Stimulated activated CD4-positive, alpha-beta T cell treated with anti-CD3 and anti-CD28 coated beads, Interleukin-4, amount 100 ng/mL, for 24 hours (primary cell): ENCODE data around the gene MYOZ2.
"Not testable (repeated sequence)": the region's sequence is repeated elsewhere in the genome, so short reads cannot be mapped to it uniquely, and the experiment has no call there.

Experiments used
- DNase-seq: peaks from one replicate; pipeline ENCODE4 v3.0.0-alpha.2; 2020

Gene MYOZ2

DNA sequence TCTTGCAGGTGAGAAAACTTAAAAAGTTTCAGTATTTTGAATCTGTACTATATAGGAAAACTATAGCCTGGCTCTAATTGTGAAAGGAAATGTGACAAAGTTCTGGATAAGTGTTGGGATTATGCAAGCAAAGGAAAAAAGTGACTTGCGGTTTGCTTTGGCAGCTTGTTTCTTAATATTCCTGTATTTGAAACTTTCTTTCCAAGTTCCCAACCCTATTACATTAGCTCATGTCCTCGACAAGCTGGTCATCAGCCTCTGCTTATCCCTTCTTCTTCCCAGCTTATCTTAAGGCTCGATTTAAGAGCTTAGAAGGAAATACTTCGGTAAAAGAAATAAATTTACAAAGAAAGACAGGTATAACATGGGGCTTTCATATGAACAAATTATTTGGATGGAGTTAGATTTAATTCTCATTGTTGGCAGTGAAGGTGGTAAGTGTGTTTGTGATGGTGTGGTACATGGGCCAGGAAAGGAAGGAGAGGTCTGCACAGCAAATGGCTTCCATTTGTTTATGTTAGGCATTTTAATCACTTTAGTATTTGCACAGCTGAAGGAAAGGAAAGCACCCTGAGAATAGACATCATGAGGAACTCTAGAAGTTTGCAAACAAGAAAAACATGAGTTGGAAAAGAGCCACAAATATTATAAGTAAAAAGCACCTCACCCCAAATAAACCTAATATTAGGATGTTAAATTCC is 5.1 kb upstream of the MYOZ2 start:
- DNase-seq = no peak

DNA sequence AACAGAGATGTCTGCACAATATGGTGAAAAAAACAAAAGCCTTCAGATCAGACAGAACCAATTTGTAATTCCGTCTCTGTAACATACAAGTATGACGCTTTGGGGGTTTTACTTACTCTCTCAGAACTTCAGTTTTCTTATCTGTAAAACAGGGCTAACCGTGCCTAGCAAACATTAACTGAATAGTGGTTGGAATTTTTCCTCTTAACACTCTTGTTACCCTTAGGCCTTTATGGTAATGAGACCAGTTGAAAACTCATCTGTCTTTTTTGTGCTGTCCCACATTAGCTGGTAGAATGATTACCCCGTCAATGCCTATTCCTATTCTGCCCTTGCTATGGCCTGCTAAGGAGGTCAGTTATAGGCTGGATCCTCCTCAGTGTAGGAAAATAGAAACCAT is 4.5 kb upstream of the MYOZ2 start:
- no peak for DNase-seq

DNA sequence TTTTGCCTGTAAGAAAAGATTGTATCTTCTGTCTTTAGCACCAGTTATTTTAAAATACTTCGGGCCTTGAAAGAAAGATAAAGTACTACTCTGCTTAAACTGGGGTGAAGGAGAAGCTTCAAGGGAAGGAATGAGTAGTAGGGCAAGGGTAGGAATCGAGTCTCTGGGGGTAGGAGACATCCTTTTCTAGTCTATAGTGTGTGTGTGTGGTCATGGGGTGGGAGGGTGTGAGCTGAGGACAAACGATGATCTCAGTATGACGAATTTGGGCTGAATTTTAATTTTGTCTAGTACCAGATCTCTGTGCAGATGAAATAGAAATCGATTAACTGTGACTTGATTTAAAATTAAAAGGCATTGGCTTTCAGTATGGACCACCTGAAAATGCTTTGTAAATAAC is 3.3 kb upstream of the MYOZ2 start:
- DNase-seq = no peak

DNA sequence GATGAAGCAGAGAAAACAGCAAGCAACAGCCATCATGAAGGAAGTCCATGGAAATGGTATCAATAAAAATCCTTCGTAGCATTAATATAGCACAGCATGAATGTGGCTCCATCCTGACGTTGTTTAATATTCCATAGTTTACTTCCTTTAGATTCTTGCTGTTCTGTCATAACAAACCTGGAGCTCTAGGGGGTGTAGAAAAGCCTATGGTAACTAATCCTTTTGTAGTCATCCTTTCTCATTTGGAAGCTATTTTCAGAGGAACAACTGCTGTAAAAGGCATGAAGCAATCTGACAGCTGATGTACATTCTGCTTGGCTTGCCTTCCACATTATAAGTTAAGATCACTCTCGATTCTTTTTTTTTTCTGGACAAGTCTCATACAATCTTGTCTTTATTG is 914 bp downstream of the MYOZ2 start:
- DNase-seq = no peak

DNA sequence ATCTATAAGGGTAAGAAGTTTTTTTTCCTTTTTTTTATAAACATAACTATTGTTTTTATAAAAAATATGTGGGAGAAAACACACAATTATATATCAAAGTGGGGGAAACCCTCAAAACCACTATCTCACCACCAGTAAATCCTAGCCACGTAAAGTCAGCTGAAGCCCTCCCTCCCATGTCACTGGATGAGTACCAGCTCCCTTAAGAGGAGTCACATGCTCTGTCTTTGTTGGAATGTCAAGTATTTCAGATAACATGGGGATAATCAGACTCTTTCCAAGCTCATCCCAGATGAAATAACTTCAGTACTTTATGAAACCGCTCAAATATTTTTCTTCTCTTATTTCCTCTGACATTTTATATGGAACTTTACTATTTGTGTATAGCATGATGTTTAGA is 2.4 kb downstream of the MYOZ2 start:
- DNase-seq = no peak

DNA sequence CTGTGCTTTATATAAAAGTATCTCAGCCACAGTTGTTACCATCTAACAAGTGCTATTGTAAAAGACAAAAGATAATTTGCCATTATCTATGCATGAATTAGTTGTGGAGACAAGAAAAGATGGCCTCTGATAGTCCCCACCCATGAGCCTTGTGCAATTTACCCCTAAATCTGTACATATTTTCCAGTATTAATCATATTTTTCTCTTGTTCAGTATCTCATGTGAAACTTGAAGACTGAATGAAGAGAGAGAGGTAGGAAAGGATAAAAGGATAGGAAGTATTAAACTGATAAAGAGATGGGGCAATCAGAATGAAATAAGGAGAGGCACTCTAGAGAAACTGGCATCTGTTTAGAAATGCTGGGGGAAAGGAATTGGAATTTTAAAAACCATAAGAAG is 3.7 kb downstream of the MYOZ2 start:
- no peak for DNase-seq

DNA sequence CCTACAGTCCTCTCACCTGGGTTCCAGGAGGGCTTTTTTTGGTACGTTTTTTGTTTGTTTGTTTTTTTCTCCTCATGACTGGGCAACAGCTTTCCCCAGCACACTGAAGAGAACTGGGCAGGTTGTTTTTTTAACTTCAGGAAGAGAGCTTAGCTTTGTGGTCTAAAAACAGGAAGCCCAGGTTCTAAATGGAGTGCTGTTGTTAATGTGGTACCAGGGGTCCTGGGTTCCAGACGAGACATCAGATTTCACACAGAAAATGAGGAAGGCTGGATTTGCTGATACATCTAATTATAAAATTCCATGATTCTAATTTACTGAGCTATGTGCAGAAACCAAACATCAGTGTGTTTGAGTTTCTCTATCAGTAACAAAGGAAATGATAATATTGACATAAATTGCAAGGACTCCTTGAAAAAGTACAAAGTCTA is 4.2 kb downstream of the MYOZ2 start:
- no peak for DNase-seq

DNA sequence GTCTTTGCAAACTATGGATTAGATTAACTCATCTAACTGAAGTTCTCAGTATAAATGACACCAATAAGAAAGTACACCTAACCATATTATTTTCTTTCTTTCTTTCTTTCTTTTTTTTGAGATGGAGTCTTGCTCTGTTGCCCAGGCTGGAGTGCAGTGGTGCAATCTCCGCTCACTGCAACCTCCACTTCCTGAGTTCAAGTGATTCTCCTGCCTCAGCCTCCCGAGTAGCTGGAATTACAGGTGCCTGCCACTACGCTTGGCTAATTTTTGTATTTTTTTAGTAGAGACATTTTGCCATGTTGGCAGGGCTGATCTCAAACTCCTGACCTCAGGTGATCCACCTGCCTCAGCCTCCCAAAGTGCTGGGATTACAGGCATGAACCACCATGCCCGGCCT is 5.7 kb downstream of the MYOZ2 start:
- not testable (repeated sequence) for DNase-seq

DNA sequence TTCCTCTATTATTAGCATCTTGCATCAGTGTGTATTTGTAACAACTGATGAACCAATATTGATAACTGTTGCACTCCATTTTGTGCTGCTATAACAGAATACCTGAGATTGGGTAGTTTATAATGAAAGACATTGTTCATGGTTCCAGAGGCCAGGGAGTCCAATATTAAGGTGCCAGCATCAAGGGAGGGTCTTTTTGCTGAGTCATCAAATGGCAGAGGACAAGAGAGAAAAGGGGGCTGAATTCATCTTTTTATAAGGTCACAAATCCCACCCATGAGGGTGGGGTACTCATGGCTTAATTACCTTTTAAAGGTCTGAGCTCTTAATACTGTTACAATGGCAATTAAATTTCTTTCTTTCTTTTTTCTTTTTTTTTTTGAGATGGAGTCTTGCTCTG is 7.2 kb downstream of the MYOZ2 start:
- DNase-seq = no peak

DNA sequence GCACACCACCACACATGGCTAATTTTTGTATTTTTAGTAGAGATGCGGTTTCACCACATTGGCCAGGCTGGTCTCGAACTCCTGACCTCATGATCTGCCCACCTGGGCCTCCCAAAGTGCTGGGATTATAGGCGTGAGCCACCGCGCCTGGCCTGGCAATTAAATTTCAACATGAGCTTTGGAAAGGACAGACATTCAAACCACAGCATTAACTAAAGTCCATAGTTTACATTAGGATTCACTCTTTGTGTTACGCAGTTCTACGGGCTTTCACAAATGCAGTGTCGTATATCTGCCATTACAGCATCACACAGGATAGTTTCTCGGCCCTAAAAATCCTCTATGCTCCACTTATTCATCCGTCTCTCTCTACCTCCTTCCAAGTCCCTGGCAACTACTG is 7.7 kb downstream of the MYOZ2 start:
- not testable (repeated sequence) for DNase-seq

DNA sequence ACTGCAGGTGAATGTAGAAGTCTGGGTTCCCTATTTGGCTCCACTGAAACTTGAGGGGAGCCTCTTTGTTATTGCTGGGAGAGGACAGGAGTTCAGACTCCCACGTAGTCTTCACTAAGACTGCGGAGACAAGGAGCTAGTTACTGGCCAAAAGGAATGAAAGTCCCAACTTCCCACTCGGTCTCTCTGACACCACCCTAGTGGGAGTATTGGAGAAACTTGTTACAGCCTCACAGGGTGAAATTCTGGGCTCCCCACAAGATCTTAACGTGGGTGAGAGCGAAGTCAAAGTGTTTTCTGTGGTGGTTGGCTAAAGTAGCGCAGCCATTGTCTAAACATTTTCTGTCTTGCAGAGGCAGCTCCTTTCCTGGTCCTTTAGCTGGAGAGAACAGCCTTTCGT is 13.5 kb downstream of the MYOZ2 start:
- no peak for DNase-seq

DNA sequence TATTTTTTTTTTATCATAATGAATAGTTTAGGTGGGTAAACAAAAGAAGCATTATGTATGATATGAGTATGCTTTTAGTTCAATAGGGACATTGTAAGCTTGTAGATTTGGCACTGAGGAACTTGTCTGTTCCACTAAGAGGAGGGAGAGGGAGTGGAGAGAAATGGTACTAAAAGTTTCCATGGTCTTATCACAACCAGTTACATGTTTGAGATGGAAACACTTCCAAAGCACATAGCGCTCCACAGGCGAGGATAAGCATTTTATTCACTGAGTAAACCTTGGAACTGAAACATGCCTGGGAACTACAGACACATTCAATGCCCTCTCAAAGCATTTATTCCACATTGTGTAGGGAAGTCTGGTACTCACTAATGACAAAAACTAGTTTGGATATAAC is 15.5 kb downstream of the MYOZ2 start:
- DNase-seq = no peak

DNA sequence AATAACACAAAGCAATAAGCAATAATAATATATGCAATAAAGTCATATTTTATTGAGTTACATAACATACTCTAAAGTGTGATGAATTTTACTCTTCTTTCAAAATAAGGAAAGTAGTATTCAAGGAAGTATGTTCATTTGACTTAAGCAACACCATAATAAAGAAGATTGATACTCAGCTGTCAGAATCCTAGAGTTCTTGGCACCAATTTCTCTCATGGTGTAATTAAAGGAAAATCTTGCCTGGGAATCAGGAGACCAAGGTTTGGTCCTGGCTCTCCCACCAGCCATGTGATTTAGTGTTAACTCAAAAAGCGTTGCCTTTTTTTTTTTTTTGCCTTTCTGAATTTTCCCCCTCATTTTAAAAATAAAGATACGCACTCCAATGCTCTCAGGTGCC is 17.1 kb downstream of the MYOZ2 start:
- no peak for DNase-seq

DNA sequence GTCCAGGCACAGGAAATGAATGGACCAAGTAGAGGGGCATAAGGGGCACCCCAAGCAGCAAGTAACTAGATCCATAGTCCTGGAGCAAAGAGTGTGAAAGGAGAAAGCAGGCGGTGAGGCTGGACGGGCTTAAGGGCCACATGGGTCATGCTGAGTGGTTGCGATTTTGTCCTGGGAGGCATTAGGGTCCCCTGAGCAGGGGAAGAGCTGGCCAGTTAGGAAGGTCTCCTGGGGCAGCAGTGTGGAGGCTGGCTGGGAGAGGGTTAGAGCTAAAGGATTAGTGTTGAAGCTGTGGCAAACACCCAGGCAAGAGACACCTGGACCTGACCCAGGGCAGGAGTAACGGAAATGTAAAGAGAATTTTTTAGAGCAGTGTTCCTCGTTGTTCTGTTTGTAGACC is 26.5 kb downstream of the MYOZ2 start:
- no peak for DNase-seq

DNA sequence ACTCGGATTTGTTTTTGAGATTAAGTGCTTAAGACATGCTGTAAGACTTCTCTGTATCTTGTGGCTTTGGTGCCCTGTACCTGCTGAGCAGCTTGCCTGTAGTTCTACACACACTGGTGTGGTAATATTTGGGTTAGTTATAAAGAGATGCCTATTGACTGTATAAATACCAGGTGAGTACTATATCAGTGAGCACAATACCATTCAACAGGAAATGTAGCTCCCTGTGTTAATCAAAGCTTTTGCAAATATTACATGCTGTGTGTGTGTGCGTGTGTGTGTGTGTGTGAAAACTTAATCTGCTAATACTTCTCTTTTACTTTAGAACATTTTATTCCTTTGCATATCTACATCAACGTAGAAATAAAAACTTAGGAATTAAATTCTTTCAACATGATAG is 30.1 kb downstream of the MYOZ2 start:
- DNase-seq = no peak

DNA sequence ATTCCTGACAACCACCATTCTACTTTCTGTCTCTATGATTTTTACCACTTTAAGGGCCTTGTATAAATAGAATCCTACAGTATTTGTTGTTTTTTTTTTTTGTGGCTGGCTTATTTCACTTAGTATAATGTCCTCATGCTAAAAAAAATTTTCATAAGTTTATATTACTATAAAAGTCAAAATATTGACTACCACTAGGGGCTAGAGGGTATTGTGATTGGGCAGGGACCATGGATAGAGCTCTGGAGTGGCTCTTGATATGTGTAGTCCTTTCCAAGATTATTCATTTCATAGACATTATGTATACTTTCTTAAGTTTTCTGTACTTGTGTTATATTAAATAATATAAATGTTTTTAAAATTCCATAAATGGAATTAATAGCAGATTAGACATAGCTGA is 34.6 kb downstream of the MYOZ2 start:
- no peak for DNase-seq

DNA sequence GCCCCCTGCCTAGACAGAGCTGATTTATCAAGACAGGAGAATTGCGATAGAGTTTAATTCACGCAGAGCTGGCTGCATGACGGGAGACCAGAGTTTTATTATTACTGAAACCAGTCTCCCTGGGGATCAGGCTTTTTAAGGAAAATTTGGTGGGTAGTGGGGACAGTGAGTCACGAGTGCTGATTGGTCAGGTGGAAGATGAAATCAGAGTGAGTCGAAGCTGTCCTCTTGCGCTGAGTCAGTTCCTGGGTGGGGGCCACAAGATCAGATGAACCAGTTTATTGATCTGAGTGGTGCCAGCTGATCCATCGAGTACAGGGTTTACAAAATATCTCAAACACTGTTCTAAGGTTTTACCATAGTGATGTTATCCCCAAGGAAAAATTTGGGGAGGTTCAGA is 36.6 kb downstream of the MYOZ2 start:
- no peak for DNase-seq

DNA sequence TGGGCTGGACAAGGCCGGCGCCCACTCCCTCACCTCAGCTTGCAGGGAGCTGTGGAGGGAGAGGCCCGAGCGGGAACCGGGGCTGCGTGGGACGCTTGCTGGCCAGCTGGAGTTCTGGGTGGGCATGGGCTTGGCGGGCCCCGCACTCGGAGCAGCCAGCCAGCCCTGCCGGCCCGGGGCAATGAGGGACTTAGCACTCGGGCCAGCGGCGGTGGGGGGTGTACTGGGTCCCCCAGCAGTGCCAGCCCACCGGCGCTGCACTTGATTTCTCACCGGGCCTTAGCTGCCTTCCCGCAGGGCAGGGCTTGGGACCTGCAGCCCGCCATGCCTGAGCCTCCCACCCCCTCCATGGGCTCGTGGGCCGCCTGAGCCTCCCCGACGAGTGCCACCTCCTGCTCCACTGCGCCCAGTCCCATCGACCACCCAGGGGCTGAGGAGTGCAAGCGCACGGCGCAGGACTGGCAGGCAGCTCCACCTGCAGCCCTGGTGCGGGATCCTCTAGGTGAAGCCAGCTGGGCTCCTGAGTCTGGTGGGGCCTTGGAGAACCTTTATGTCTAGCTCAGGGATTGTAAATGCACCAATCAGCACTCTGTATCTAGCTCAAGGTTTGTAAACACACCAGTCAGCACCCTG is 38.2 kb downstream of the MYOZ2 start:
- not testable (repeated sequence) for DNase-seq

DNA sequence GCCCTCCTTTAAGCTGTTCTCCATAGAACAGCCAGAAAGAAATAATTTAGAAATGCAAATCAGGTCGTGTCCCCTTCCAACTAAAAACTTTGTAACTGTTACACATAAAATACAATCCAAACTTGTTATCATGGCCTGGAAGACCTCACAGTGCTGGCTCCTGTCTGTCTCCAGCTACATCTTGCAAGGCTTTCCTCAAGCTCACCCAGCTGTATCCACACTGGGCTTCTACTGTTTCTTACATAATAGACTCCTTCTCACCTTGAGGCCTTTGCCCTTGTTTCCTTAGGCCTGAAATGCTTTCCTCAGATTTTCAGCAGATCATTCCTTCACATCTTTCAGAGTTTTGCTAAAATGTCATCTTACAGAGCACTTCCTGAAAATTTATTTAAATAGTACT is 43.4 kb downstream of the MYOZ2 start:
- no peak for DNase-seq

DNA sequence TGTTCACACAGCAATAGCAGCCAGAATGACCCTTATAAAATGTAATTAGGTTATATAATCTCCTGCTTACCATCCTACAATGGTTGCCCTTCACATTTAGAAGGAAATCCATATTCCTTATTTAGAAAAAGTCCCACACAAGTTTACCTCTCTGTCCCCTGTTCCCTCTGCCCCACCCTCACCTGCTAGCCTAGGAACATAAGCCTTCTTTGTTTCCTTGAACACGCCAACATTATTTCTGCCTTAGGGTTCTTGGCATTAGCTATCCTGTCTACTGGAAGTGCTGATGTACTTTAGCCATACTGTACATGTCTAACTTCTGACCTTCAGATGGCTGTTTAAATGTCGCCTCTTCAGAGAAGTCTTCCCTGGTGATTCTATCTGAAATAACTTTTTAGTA is 48.5 kb downstream of the MYOZ2 start:
- no peak for DNase-seq

DNA sequence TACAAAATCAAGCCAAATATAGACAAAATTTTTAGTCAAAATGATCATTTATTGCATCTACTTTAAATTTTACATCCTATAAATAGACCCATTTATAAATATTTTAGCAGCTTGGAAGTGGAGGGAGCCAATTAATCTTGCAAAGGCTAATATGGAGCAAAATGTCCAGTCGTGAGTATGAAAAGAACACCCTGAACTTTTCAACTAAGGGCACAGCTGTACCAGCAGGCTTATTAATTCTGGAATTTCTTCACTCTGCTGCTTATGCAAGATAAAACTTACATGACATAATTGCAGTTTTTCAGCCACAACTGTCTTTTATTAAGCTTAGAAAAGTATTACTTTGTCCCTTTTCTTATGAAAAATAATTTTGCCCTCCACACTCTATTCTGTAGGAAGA is 54.0 kb downstream of the MYOZ2 start:
- DNase-seq = no peak

DNA sequence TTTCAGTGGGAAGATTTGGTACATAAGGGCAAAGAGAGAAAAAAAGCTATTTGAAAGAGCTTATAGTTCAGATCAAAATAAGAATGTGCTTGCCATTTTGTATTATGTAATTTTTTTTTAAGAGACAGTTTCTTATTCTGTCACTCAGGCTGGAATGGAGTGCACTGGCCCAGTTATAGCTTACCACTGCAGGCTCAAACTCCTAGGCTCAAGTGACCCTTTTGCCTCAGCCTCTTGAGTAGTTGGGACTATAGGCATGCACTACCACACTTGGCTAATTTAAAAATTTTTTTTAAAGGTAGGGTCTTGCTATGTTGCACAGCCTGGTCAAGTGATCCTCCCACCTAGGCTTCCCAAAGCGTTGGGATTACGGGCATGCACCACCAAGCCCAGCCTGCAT is 54.7 kb downstream of the MYOZ2 start:
- DNase-seq = no peak

DNA sequence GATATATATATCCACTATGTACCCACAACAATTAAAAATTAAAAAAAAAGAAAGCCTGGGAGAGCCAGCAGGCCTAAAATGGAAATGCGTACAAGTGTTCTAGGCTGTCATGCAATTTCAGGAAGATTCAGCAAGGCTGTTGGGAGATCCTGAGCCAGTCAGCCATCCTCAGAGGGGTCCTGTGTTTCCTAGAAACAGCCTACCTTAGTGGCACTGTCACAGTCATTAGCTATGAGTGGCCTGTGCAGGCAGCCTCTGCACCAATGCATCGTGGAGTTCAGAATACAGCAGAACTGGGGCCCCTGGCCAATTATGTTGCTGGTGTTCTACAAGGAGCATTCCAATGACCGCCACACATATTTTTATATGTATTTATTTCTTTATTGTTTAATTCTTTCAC is 55.9 kb downstream of the MYOZ2 start:
- no peak for DNase-seq

DNA sequence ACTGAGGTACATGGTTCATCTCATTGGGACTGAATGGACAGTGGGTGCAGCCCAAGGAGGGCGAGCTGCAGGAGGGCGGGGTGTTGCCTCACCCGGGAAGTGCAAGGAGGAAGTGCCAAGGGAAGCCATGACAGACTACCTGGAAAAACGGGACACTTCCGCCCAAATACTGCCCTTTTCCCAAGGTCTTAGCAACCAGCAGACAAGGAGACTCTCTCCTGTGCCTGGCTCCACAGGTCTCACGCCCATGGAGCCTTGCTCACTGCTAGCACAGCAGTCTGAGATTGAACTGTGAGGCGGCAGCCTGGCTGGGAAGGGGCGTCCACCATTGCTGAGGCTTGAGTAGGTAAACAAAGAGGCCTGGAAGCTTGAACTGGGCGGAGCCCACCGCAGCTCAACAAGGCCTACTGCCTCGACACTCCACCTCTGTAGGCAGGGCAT is 62.2 kb downstream of the MYOZ2 start:
- DNase-seq = no peak

DNA sequence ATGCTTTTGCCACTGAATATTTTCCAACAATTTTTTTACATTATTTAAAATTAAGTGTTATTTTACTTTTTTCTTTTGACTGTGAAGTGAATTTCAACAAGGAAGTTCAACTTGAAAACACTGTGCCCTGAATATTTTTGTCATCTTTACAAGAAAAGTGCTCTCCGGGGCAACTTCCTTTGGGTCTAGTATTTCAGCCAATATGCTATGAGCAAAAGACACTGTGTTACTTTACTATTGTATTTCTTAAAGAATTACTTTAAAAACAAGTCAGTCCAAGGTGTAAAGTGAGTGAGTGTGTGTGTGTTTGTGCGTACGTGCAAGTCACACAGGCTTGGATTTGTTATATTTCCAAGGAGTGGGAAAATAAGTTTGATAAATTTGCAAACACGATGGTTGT is 69.3 kb downstream of the MYOZ2 start:
- DNase-seq = no peak
